Activated T-helper 1 cell treated with anti-CD3 and anti-CD28 coated beads, Interleukin-12 subunit alpha, Interleukin-12 subunit beta, Interleukin-2, Interleukin-4 antibody, amounts not matched to agents 30 ng/mL and 10 ng/mL and 1 ng/mL, durations not matched to agents 14 hours and 24 hours and 36 hours (primary cell): ENCODE data around the gene CGREF1. TPM values are rescaled to one million over a fixed set of nuclear protein-coding genes. Genes with fewer than 3 reads are reported as not detected.
"Not testable (repeated sequence)": the region's sequence is repeated elsewhere in the genome, so short reads cannot be mapped to it uniquely, and the experiment has no call there.

Source experiments
- DNase-seq: peaks from one replicate; pipeline ENCODE4 v3.0.0; 2021; ENCODE audit warnings: low spot score
- H3K27ac Mint-ChIP-seq: one replicate; pipeline ENCODE4 v1.8.0; 2021; ENCODE audit warnings: mild to moderate bottlenecking, mixed read lengths
- H3K27me3 Mint-ChIP-seq: one replicate; pipeline ENCODE4 v1.8.0; 2022; ENCODE audit warnings: mild to moderate bottlenecking, moderate library complexity, mixed read lengths; ENCODE audit not compliant: insufficient read depth
- H3K36me3 Mint-ChIP-seq: one replicate; pipeline ENCODE4 v1.8.0; 2021; ENCODE audit warnings: low read depth, mixed read lengths
- H3K4me1 Mint-ChIP-seq: one replicate; pipeline ENCODE4 v1.8.0; 2021; ENCODE audit warnings: low read depth, mixed read lengths
- H3K4me3 Mint-ChIP-seq: one replicate; pipeline ENCODE4 v1.8.0; 2021; ENCODE audit warnings: mild to moderate bottlenecking, moderate library complexity, mixed read lengths
- H3K9me3 Mint-ChIP-seq: one replicate; pipeline ENCODE4 v1.8.0; 2021; ENCODE audit warnings: mixed read lengths
- intact Hi-C: fragments of 100-400 bp; cut with micrococcal nuclease; formaldehyde crosslinking; loops from one replicate; pipeline ENCODE4 v1.15.1; 2024
- total RNA-seq: library from RNA; stranded (reverse); gene quantifications from 2 replicates; pipeline ENCODE4 v1.2.3, GENCODE V29; 2022

The CGREF1 gene
- total RNA-seq, 1 donor from 2014 or later: 18.0 TPM

DNA sequence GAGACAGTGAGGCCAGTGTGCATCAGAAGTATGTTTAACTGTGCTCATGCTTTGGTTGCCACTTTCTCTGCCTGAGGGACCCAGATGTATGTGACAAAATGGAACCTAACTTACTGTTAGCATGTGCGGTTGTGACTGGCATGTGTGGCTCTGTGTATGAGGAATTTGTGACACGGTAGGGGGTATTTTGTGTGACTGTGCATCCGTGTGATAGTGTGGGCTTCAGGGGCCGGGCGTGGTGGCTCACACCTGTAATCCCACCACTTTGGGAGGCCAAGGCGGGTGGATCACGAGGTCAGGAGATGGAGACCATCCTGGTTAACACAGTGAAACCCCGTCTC lies 372 bp upstream of the CGREF1 start:
- intact Hi-C loops: loop anchor here (1.0 kb wide), 1 partner anchor 15 kb away; the partner anchor contains the start of gene PREB
- Mint-ChIP-seq H3K4me1 (peaks cover 18% of the 10 kb centered on the region), H3K27me3 (peaks cover 42% of the 10 kb centered on the region), H3K4me3 (peak overlapping the region; percentile 81)
- not testable (repeated sequence) for H3K27ac Mint-ChIP-seq, H3K9me3 Mint-ChIP-seq, H3K36me3 Mint-ChIP-seq, DNase-seq

DNA sequence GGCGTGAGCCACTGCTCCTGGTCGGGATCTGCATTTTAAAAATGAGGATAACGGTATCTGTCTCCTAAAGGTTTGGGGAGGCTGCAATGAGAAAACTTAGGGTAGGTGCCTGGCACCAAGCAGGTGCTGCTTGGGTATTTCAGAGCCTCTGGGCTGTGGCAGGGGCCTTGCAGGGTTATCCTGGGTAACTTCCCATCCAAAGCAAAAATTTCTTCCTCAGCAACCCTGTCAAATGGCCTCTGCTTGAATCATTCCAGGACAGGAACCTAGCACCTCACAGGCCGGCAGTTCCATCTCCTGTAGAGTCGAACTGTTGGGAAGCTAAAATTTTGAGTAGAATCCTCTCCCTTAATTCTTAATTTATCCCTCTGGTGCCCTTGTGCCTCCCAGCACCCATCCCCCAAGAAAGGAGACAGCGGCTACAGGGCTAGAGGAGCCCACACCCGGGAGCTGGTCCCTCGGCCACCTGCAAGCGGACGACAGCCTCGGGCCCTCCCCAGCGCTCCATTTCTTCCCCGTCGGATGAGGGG lies 868 bp downstream of the CGREF1 start:
- Mint-ChIP-seq H3K27ac (no peak overlapping the region), H3K4me1 (peaks cover 14% of the 10 kb centered on the region), H3K9me3 (no peaks in the 10 kb centered on the region), H3K4me3 (peak overlapping the region; percentile 73), H3K27me3 (peaks cover 38% of the 10 kb centered on the region), H3K36me3 (no peaks in the 10 kb centered on the region)
- intact Hi-C loops: no loop called here
- no peak for DNase-seq

GRCh38 chr2:27115519-27115918 lies 3.4 kb downstream of the CGREF1 start:
- intact Hi-C loops: no loop called here
- no peak for DNase-seq
- Mint-ChIP-seq H3K27me3 (peaks cover 25% of the 10 kb centered on the region), H3K4me3 (no peak overlapping the region), H3K27ac (no peak overlapping the region), H3K36me3 (no peaks in the 10 kb centered on the region), H3K4me1 (peaks cover 11% of the 10 kb centered on the region), H3K9me3 (no peaks in the 10 kb centered on the region)

DNA sequence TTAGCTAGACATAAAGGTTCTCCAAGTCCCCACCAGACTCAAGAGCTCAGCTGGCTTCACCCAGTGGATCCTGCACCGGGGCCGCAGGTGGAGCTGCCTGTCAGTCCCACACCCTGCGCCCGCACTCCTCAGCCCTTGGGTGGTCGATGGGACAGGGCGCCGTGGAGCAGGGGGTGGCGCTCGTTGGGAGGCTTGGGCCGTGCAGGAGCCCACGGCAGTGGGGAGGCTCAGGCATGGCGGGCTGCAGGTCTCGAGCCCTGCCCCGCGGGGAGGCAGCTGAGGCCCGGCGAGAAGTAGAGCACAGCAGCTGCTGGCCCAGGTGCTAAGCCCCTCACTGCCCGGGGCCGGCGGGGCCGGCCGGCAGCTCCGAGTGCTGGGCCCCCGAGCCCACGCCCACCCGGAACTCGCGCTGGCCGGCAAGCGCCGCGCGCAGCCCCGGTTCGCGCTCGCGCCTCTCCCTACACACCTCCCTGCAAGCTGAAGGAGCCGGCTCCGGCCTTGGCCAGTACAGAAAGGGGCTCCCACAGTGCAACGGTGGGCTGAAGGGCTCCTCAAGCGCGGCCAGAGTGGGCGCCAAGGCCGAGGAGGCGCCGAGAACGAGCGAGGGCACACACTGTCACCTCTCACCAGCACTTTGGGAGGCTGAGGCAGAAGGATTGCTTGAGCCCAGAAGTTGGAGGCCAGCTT lies 7.4 kb downstream of the CGREF1 start:
- H3K9me3 Mint-ChIP-seq, DNase-seq, H3K36me3 Mint-ChIP-seq, H3K4me3 Mint-ChIP-seq, H3K27me3 Mint-ChIP-seq, H3K4me1 Mint-ChIP-seq, intact Hi-C loops, H3K27ac Mint-ChIP-seq: not testable (repeated sequence)

GRCh38 chr2:27110603-27111352 lies 8.2 kb downstream of the CGREF1 start:
- H3K36me3 Mint-ChIP-seq, H3K9me3 Mint-ChIP-seq, H3K4me3 Mint-ChIP-seq, H3K27ac Mint-ChIP-seq, H3K4me1 Mint-ChIP-seq, intact Hi-C loops, DNase-seq, H3K27me3 Mint-ChIP-seq: not testable (repeated sequence)

GRCh38 chr2:27109083-27109482 lies 9.8 kb downstream of the CGREF1 start:
- Mint-ChIP-seq H3K4me3 (no peak overlapping the region), H3K4me1 (no peaks in the 10 kb centered on the region), H3K27ac (no peak overlapping the region), H3K36me3 (no peaks in the 10 kb centered on the region), H3K27me3 (peaks cover 9% of the 10 kb centered on the region), H3K9me3 (no peaks in the 10 kb centered on the region)
- no peak for DNase-seq
- intact Hi-C loops: no loop called here

DNA sequence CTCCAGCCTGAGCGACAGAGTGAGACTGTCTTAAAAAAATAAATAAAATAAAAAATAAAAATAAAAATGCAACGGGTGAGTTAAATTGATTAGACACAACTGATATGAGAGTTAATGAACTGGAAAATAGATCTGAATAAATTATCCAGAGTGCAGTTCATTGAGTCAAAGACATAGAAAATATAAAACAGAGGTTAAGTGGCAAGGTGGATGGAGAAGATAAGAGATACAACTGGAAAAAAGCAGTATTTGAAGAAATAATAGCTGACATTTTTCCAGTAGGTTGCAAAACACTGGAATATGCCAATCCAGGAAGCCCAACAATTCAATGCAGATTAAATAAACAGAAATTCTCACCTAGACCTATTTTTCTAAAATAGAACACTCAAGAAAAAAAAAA lies 10.7 kb downstream of the CGREF1 start:
- H3K27ac Mint-ChIP-seq: no peak overlapping the region
- no peaks in the 10 kb centered on the region for H3K9me3 Mint-ChIP-seq
- no peak for DNase-seq
- intact Hi-C loops: no loop called here
- H3K4me3 Mint-ChIP-seq: no peak overlapping the region
- no peaks in the 10 kb centered on the region for H3K36me3 Mint-ChIP-seq
- H3K27me3 Mint-ChIP-seq: peaks cover 9% of the 10 kb centered on the region
- no peaks in the 10 kb centered on the region for H3K4me1 Mint-ChIP-seq

DNA sequence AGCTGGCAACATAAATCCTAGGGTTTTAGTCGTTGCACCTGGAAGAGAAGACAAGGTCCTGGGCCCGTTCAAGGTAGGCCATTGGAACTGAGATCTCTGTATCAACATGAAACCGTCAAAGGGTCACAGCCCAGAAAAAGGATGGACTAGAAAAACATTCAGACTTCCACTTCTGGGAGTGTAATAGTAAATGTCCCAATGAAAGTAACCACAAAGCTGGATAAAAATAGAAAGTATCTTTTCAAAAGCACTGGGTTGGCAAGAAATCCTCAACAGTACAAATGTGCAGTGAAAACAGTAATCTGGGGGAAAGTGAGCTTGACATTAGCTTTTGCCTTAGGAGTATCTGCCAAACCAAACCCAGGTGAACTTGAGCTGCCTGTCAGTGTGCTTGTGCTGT lies 12.9 kb downstream of the CGREF1 start:
- Mint-ChIP-seq H3K27ac (no peak overlapping the region), H3K9me3 (no peaks in the 10 kb centered on the region), H3K4me3 (no peak overlapping the region), H3K36me3 (no peaks in the 10 kb centered on the region), H3K27me3 (peaks cover 7% of the 10 kb centered on the region), H3K4me1 (no peaks in the 10 kb centered on the region)
- intact Hi-C loops: no loop called here
- DNase-seq: no peak

GRCh38 chr2:27102329-27102728 lies 16.6 kb downstream of the CGREF1 start:
- no peaks in the 10 kb centered on the region for H3K9me3 Mint-ChIP-seq
- intact Hi-C loops: no loop called here
- peaks cover 2% of the 10 kb centered on the region for H3K27me3 Mint-ChIP-seq
- no peak for DNase-seq
- no peaks in the 10 kb centered on the region for H3K36me3 Mint-ChIP-seq
- no peak overlapping the region for H3K27ac Mint-ChIP-seq
- no peaks in the 10 kb centered on the region for H3K4me1 Mint-ChIP-seq
- no peak overlapping the region for H3K4me3 Mint-ChIP-seq

- Mint-ChIP-seq H3K4me1 (peaks cover 16% of the 10 kb centered on the region), H3K27me3 (peaks cover under 1% of the 10 kb centered on the region), H3K4me3 (no peak overlapping the region), H3K9me3 (no peaks in the 10 kb centered on the region), H3K27ac (no peak overlapping the region), H3K36me3 (no peaks in the 10 kb centered on the region)
- no peak for DNase-seq
- intact Hi-C loops: no loop called here
Observed at GRCh38 chr2:27100036-27100435, 18.9 kb downstream of the CGREF1 start.

DNA sequence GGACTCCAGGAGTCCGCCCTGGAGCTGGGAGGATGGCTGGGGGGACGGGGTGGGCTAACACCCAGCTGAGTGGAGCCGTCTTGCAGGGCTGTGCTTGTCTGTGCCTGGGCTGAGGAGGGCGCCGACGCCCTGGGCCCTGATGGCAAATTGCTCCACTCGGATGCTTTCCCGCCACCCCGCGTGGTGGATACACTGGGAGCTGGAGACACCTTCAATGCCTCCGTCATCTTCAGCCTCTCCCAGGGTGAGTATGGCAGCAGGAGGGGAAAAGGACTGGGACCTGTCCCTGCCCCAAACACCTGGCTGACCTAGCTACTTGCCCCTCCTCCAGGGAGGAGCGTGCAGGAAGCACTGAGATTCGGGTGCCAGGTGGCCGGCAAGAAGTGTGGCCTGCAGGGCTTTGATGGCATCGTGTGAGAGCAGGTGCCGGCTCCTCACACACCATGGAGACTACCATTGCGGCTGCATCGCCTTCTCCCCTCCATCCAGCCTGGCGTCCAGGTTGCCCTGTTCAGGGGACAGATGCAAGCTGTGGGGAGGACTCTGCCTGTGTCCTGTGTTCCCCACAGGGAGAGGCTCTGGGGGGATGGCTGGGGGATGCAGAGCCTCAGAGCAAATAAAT lies 19.5 kb downstream of the CGREF1 start:
- Mint-ChIP-seq H3K9me3 (no peaks in the 10 kb centered on the region), H3K36me3 (no peaks in the 10 kb centered on the region), H3K27me3 (no peaks in the 10 kb centered on the region), H3K4me1 (peaks cover 16% of the 10 kb centered on the region), H3K27ac (no peak overlapping the region), H3K4me3 (no peak overlapping the region)
- DNase-seq: no peak
- intact Hi-C loops: no loop called here

- H3K4me3 Mint-ChIP-seq: no peak overlapping the region
Observed at GRCh38 chr2:27097341-27097740, 21.6 kb downstream of the CGREF1 start.

DNA sequence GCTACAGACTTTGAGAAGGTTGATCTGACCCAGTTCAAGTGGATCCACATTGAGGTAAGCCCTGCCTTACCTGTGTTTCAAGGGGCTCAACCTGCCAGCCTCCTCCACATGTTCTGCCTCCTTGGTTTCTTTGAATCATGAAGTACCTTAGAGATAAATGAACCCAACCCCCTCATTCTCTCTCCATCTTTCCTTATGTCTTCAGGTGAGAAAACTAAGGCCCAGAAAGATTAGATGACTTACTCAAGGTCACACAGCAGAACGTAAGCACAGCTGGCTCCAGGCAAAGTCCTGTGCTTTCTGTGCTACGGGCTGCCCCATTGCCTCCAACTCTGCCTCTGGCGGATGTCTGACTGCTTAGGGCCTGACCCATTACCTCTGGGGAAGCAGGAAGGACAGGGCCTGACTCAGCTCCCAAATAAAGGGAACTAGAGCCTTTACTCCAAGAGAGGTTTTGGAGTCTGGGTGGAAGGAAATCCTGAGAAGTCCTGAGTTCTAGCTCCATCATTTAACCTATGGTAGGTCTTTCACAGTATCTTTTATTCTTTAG lies 22.1 kb downstream of the CGREF1 start:
- H3K4me1 Mint-ChIP-seq: peaks cover 16% of the 10 kb centered on the region
- no peaks in the 10 kb centered on the region for H3K27me3 Mint-ChIP-seq
- H3K36me3 Mint-ChIP-seq: no peaks in the 10 kb centered on the region
- H3K9me3 Mint-ChIP-seq: no peaks in the 10 kb centered on the region
- intact Hi-C loops: loop anchor here (1.0 kb wide), 2 partner anchors 10 to 16 kb away; no protein-coding TSS in a partner anchor
- H3K27ac Mint-ChIP-seq: no peak overlapping the region
- no peak overlapping the region for H3K4me3 Mint-ChIP-seq
- DNase-seq: no peak

More at GRCh38 chr2:27097341-27097740, 21.6 kb downstream of the CGREF1 start:
- no peak overlapping the region for H3K27ac Mint-ChIP-seq
- no peaks in the 10 kb centered on the region for H3K27me3 Mint-ChIP-seq
- no peaks in the 10 kb centered on the region for H3K9me3 Mint-ChIP-seq
- intact Hi-C loops: no loop called here
- H3K4me1 Mint-ChIP-seq: peaks cover 16% of the 10 kb centered on the region
- DNase-seq: no peak
- H3K36me3 Mint-ChIP-seq: no peaks in the 10 kb centered on the region
